Esophagus squamous epithelium (tissue), 4 donors: Measurements from ENCODE around the gene CABP2.

Experiments
- CTCF ChIP-seq, 6 experiments: fragments of 450-650 bp in 4 of 6; fragments of 200-600 bp in 2 of 6; sonication (generic) in 2 of 6; IDR thresholded peaks; one replicate each; pipeline ENCODE4 v1.5.1; 2016 to 2019; ENCODE audit warnings: antibody characterized with exemption in 6 of 6, mild to moderate bottlenecking in 4 of 6, moderate library complexity in 4 of 6
- POLR2A ChIP-seq, 4 donors: fragments of 450-650 bp; IDR thresholded peaks; one replicate each; pipeline ENCODE4 v1.6.1; 2017; ENCODE audit warnings: antibody characterized with exemption in 4 of 4, mild to moderate bottlenecking in 4 of 4, moderate library complexity in 3 of 4

DNA sequence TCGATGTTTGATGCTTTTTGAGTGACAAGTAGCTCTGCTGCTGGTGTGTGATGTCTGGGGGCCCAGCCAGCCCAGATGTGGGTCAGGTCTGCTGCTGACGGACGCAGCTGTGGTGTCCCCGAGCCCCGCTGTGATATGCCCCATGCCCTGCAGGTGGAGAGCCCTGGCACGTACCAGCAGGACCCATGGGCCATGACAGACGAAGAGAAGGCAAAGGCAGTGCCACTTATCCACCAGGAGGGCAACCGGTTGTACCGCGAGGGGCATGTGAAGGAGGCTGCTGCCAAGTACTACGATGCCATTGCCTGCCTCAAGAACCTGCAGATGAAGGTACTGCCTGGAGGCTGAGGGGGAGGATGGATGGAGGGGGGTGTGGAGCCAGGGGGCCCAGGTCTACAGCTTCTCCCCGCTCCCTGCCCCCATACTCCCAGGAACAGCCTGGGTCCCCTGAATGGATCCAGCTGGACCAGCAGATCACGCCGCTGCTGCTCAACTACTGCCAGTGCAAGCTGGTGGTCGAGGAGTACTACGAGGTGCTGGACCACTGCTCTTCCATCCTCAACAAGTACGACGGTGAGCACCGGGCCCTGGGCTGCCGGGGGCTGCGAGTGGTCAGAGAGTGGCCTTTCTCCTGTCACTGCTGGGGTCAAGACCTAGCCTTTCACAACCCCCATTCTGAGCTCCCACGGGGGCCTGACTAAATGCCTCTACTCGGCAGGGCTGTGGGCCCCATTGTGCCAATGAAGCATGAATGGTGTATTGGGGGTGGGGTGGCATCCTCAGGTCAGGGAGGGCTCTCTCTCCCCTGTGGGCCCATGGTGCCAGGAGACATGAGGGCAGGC, 33.1 kb downstream of the CABP2 start:
- peak in 1 of 6 experiments; percentile 8 for TF ChIP-seq CTCF (IDR thresholded peaks at IDR 0.05)
- TF ChIP-seq POLR2A (IDR thresholded peaks at IDR 0.05): no peak
